GM12874 (cell line): ENCODE measurements around the gene PNPLA2.

ENCODE experiments used
- CTCF ChIP-seq: IDR thresholded peaks from 2 replicates; pipeline ENCODE4 v1.5.1; 2011; ENCODE audit warnings: low read depth, mild to moderate bottlenecking, control low read depth, low read length, moderate library complexity; ENCODE audit not compliant: insufficient read depth

The PNPLA2 gene

GRCh38 chr11:803770-804598, 14.7 kb upstream of the PNPLA2 start:
- no peak for TF ChIP-seq CTCF

- TF ChIP-seq CTCF = no peak
Observed at GRCh38 chr11:804599-804964, 14.1 kb upstream of the PNPLA2 start.

GRCh38 chr11:808427-809286, 10.1 kb upstream of the PNPLA2 start:
- TF ChIP-seq CTCF = no peak

GRCh38 chr11:809287-810039, 9.3 kb upstream of the PNPLA2 start, which contains the start of gene RPLP2:
Gene RPLP2 (plus strand): TSS chr11:809967. CDS start chr11:810235, 268 bp downstream.
- TF ChIP-seq CTCF = no peak

GRCh38 chr11:810040-810567, 8.6 kb upstream of the PNPLA2 start:
- TF ChIP-seq CTCF = no peak

GRCh38 chr11:811446-812245, 7.1 kb upstream of the PNPLA2 start:
- TF ChIP-seq CTCF = no peak
